HL-60 (cell line): ENCODE results near the gene PTPN1.

Source experiments
- CTCF ChIP-seq: IDR thresholded peaks from one replicate; pipeline ENCODE4 v1.5.1; 2011; ENCODE audit warnings: low read length, control low read depth, inconsistent platforms; ENCODE audit not compliant: insufficient read depth
- POLR2AphosphoS5 ChIP-seq: IDR thresholded peaks from 2 replicates; pipeline ENCODE4 v1.6.1; 2012; ENCODE audit warnings: low read depth

GRCh38 chr20:50521221-50522052 is 11.3 kb downstream of the PTPN1 start:
- TF ChIP-seq CTCF: no peak
- TF ChIP-seq POLR2AphosphoS5: no peak
